ENCODE results near the gene TCAIM. TPM values are rescaled to one million over a fixed set of nuclear protein-coding genes. Genes with fewer than 3 reads are reported as not detected.

TCAIM gene
- polyA plus RNA-seq, 1 experiment = 10.1 TPM

DNA sequence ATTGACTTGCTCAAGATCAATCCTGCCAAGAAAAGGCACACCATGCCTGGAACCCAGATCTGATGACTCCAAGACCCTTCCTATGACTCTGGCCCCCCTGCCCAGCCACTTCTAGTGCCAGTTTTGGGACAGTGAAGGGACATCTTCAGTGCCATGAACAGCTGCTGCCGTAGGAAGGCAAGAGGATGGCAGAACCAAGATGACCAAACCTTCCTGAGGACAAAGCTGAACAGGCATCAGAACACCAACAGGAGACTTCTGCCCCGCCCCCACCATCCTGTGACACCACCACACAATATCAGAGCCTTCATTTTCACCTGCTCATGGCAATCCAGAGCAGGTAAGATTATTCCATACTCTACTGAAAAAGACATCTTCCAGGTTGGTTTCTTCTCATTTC is 105.9 kb downstream of the TCAIM start:
- peaks cover 17% of the 10 kb centered on the region for H3K36me3 ChIP-seq (ENCODE audit: control insufficient read depth, insufficient read depth, low read length)
- CTCF ChIA-PET = no interaction called here
- TF ChIP-seq, protein P1, sequence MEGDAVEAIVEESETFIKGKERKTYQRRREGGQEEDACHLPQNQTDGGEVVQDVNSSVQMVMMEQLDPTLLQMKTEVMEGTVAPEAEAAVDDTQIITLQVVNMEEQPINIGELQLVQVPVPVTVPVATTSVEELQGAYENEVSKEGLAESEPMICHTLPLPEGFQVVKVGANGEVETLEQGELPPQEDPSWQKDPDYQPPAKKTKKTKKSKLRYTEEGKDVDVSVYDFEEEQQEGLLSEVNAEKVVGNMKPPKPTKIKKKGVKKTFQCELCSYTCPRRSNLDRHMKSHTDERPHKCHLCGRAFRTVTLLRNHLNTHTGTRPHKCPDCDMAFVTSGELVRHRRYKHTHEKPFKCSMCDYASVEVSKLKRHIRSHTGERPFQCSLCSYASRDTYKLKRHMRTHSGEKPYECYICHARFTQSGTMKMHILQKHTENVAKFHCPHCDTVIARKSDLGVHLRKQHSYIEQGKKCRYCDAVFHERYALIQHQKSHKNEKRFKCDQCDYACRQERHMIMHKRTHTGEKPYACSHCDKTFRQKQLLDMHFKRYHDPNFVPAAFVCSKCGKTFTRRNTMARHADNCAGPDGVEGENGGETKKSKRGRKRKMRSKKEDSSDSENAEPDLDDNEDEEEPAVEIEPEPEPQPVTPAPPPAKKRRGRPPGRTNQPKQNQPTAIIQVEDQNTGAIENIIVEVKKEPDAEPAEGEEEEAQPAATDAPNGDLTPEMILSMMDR (IDR thresholded peaks at IDR 0.05; ENCODE audit: insufficient read depth, low read depth, low read length) = no peak
- no peak for DNase-seq (ENCODE audit: low read depth)
- no peaks in the 10 kb centered on the region for H3K27me3 ChIP-seq (ENCODE audit: control insufficient read depth, insufficient read depth, low read length)
- POLR2A ChIA-PET = no interaction called here
- H3K4me3 ChIP-seq (ENCODE audit: low read depth, low read length) = no peak overlapping the region

DNA sequence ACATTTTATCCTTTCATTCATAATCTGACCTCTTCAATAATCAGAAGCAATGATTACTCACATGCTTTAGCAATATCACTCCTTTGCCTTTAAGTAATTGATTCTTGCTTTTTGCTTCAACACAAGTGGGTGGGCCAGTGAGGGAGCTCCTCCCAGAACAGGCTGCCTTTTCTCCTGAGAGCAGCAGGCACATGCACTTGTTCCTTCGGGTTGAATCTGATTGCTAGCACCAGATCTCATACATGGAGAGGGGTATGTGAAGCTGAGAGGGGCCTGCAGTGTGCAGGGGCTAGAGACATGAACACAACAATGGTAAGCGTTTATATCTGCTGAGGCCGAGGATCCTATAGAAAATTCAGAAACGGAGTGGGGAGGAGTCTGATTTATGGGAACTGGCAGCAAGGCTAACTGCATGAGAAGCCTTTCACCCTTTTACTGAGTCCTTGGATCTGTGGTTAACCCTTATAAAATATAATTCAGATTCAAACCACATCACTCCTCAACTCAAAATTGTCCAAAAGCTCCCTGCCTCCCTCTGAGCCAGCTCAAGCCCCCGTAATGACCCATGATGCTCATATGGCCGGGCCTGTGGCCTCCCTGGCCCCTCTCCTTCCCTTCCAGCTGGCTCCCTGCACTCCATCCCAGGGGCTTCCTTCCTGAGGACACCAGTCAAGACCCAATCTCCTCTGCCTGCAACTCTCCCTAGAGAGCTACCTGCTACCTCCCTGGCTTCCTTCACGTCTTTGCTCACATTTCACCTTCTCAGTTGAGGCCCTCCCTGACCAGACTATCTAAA is 106.5 kb downstream of the TCAIM start:
- peaks cover 18% of the 10 kb centered on the region for H3K36me3 ChIP-seq (ENCODE audit: control insufficient read depth, insufficient read depth, low read length)
- H3K4me3 ChIP-seq (ENCODE audit: low read depth, low read length) = no peak overlapping the region
- ChIA-PET POLR2A (no interaction called here), CTCF (interaction anchor here (0.6 kb wide), 1 partner anchor 63 kb away, joined by 4 read pairs; no protein-coding TSS in a partner anchor)
- no peaks in the 10 kb centered on the region for H3K27me3 ChIP-seq (ENCODE audit: control insufficient read depth, insufficient read depth, low read length)
- DNase-seq (ENCODE audit: low read depth) = no peak
- TF ChIP-seq, protein P1 (IDR thresholded peaks at IDR 0.05; ENCODE audit: insufficient read depth, low read depth, low read length) = no peak

DNA sequence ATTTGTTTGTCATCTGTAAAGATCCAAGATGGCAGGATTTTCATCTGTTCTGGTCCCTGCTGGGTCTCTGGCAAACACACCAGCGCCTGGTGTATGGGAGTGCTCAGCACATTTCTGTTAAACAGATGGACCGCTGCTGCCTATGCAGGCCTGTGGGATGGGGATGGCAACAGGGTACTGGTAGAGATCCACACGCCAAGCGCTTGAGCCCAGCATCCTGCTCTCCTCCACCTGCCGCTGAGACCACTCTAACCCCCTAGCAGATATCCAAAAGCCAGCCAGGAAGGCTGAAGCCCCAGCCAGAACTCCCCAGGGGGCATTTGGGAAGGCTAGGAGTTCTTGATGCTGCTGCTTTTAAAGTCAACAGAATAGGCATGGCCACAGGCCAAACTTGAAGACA is 107.2 kb downstream of the TCAIM start:
- Histone ChIP-seq H3K4me3 (ENCODE audit: low read depth, low read length) (no peak overlapping the region), H3K27me3 (ENCODE audit: control insufficient read depth, insufficient read depth, low read length) (no peaks in the 10 kb centered on the region), H3K36me3 (ENCODE audit: control insufficient read depth, insufficient read depth, low read length) (peaks cover 22% of the 10 kb centered on the region)
- CTCF ChIA-PET = no interaction called here
- POLR2A ChIA-PET = no interaction called here
- TF ChIP-seq, protein P1 (IDR thresholded peaks at IDR 0.05; ENCODE audit: insufficient read depth, low read depth, low read length) = no peak
- DNase-seq (ENCODE audit: low read depth) = no peak

DNA sequence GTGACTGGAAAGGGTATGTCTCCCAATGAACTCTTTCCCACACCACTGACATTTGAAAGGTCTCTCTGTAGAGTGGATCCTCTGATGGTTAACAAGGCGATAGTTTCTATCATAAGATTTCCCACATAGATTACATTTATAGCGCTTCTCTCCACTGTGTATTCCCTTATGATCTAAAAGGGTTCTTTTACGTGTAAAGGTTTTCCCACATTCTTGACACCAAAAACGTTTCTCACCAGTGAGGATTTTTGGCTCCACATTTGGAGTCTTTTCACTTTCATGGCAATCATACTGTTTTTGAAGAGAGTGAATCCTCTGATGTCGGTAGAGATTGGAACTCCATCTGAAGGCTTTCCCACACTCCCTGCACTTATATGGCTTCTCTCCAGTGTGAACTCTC is 108.4 kb downstream of the TCAIM start:
- no peak for DNase-seq (ENCODE audit: low read depth)
- POLR2A ChIA-PET = no interaction called here
- Histone ChIP-seq H3K36me3 (ENCODE audit: control insufficient read depth, insufficient read depth, low read length) (peaks cover 28% of the 10 kb centered on the region), H3K4me3 (ENCODE audit: low read depth, low read length) (no peak overlapping the region), H3K27me3 (ENCODE audit: control insufficient read depth, insufficient read depth, low read length) (no peaks in the 10 kb centered on the region)
- TF ChIP-seq, protein P1 (IDR thresholded peaks at IDR 0.05; ENCODE audit: insufficient read depth, low read depth, low read length) = no peak
- CTCF ChIA-PET = interaction anchor here (0.7 kb wide), 1 partner anchor 10 kb away, joined by 4 read pairs; no protein-coding TSS in a partner anchor

DNA sequence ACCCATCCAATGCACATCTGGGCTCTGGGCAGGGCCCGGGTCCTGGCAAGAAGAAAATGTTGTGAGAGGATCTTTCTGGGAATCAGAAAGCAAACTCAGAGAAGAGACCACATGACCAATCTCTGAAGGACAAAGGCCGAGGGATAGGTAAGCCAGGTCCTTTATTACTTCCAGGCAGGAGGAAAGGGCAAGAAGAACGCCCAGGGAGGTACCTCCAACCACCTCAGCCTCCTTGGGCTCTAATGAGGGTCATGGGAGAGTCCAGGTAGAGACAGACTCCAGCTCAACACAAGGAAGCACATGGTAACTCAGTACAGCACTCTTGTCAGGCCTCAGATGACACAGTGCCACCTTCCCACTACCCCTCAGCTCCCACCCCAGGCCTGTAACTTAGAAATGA is 112.9 kb downstream of the TCAIM start:
- TF ChIP-seq, protein P1 (IDR thresholded peaks at IDR 0.05; ENCODE audit: insufficient read depth, low read depth, low read length) = no peak
- Histone ChIP-seq H3K27me3 (ENCODE audit: control insufficient read depth, insufficient read depth, low read length) (no peaks in the 10 kb centered on the region), H3K4me3 (ENCODE audit: low read depth, low read length) (no peak overlapping the region), H3K36me3 (ENCODE audit: control insufficient read depth, insufficient read depth, low read length) (peaks cover 35% of the 10 kb centered on the region)
- CTCF ChIA-PET = no interaction called here
- POLR2A ChIA-PET = no interaction called here
- DNase-seq (ENCODE audit: low read depth) = no peak
